HCT116 (cell line): Measurements from ENCODE around the gene ITPKB. TPM values are rescaled to one million over a fixed set of nuclear protein-coding genes. Genes with fewer than 3 reads are reported as not detected.

Experiments
- ATAC-seq: fragments of 200-7000 bp; cut with Tn5 transposase; 2 replicates; pipeline ENCODE4 v1.9.1; 2020; ENCODE audit warnings: mild to moderate bottlenecking, moderate library complexity
- BruUV-seq: library from RNA; stranded (reverse); fragments of 400-500 nt; replicated peaks from 2 replicates; lab custom pipeline; 2021; lab: Mats Ljungman, UMichigan
- CTCF ChIA-PET: fragments of 300-600 bp; sonication (Branson Sonifier 250); formaldehyde crosslinking; loops from one replicate; lab custom pipeline; 2021; ENCODE audit warnings: antibody characterized with exemption; lab: Charles Lee
- POLR2A ChIA-PET: fragments of 300-600, 350-600 bp; sonication (Branson Sonifier 250); formaldehyde crosslinking; loops from one replicate; lab custom pipeline; 2021; ENCODE audit warnings: antibody characterized with exemption; lab: Charles Lee
- RAD21 ChIA-PET, 2 experiments: fragments of 300-600 bp; sonication (Branson Sonifier 250); formaldehyde crosslinking; loops; one replicate each; lab custom pipeline; 2023; ENCODE audit warnings: low total read pairs in 2 of 2; ENCODE audit not compliant: uncharacterized antibody in 2 of 2, unreplicated experiment in 2 of 2, low non-redundant PET in 1 of 2; lab: Charles Lee
- DNase-seq: peaks from one replicate; pipeline ENCODE4 v3.0.0-alpha.2; 2010; ENCODE audit warnings: low read depth, low spot score
- H2AFZ ChIP-seq: fragments of 200-600 bp; shearing (Covaris generic), sonication (generic); 2 replicates; pipeline ENCODE4 v1.6.1; 2017; ENCODE audit warnings: low read depth, mixed run types, mixed read lengths, antibody characterized with exemption, low read length; ENCODE audit not compliant: poor library complexity, severe bottlenecking
- H3K27ac ChIP-seq: 2 replicates; pipeline ENCODE4 v1.5.1; 2012; ENCODE audit warnings: low read depth, low read length
- H3K27me3 ChIP-seq: fragments of 200-600 bp; sonication (generic); 2 replicates; pipeline ENCODE4 v1.6.1; 2016; ENCODE audit warnings: mixed run types, low read length, mixed read lengths; ENCODE audit not compliant: insufficient read depth
- H3K36me3 ChIP-seq, 2 experiments: fragments of 200-500 bp in 1 of 2; fragments of 200-600 bp in 1 of 2; sonication (Bioruptor generic) in 1 of 2; sonication (generic) in 1 of 2; 2 replicates each; pipeline versions ENCODE4 v1.5.1 to v1.6.1; 2014 to 2016; ENCODE audit warnings: low read length in 2 of 2, inconsistent platforms in 1 of 2, mixed read lengths in 1 of 2, mixed run types in 1 of 2; ENCODE audit not compliant: insufficient read depth in 2 of 2, control insufficient read depth in 1 of 2
- H3K4me1 ChIP-seq, 2 experiments: fragments of 200-600 bp in 1 of 2; sonication (generic) in 1 of 2; 2 replicates each; pipeline versions ENCODE4 v1.5.1 to v1.6.1; 2012 to 2017; ENCODE audit warnings: low read length in 2 of 2, inconsistent platforms in 1 of 2, mild to moderate bottlenecking in 1 of 2, mixed read lengths in 1 of 2, mixed run types in 1 of 2, moderate library complexity in 1 of 2; ENCODE audit not compliant: insufficient read depth in 2 of 2, control insufficient read depth in 1 of 2
- H3K4me2 ChIP-seq: fragments of 200-600 bp; sonication (generic); 2 replicates; pipeline ENCODE4 v1.6.1; 2017; ENCODE audit warnings: mixed run types, low read length, mixed read lengths
- H3K4me3 ChIP-seq, 2 experiments: fragments of 200-600 bp in 1 of 2; sonication (generic) in 1 of 2; replicated peaks in 1 of 2; 2 replicates each; pipeline ENCODE4 v1.5.1; 2011 to 2016; ENCODE audit warnings: low read length in 2 of 2, control low read depth in 1 of 2, low read depth in 1 of 2, mild to moderate bottlenecking in 1 of 2, mixed read lengths in 1 of 2, mixed run types in 1 of 2
- H3K79me2 ChIP-seq: fragments of 200-600 bp; sonication (generic); 2 replicates; pipeline ENCODE4 v1.6.1; 2017; ENCODE audit warnings: mild to moderate bottlenecking, mixed run types, low read length, moderate library complexity, mixed read lengths; ENCODE audit not compliant: insufficient read depth
- H3K9ac ChIP-seq: fragments of 200-600 bp; sonication (generic); 2 replicates; pipeline ENCODE4 v1.6.1; 2016; ENCODE audit warnings: low read length, mixed read lengths
- H3K9me2 ChIP-seq: fragments of 200-600 bp; sonication (generic), shearing (Covaris generic); 2 replicates; pipeline ENCODE4 v1.6.1; 2017; ENCODE audit warnings: mixed run types, mild to moderate bottlenecking, moderate library complexity; ENCODE audit not compliant: insufficient read depth
- H3K9me3 ChIP-seq, 2 experiments: fragments of 200-500 bp in 1 of 2; fragments of 200-600 bp in 1 of 2; sonication (Bioruptor generic) in 1 of 2; sonication (generic) in 1 of 2; 2 replicates each; pipeline ENCODE4 v1.6.1; 2014 to 2017; ENCODE audit warnings: low read length in 2 of 2, mixed read lengths in 2 of 2, inconsistent platforms in 1 of 2, low read depth in 1 of 2, mild to moderate bottlenecking in 1 of 2, mixed run types in 1 of 2, moderate library complexity in 1 of 2; ENCODE audit not compliant: control insufficient read depth in 1 of 2, insufficient read depth in 1 of 2
- H4K20me1 ChIP-seq: fragments of 200-600 bp; sonication (generic), shearing (Covaris generic); 2 replicates; pipeline ENCODE4 v1.6.1; 2017; ENCODE audit warnings: mixed run types, mild to moderate bottlenecking, moderate library complexity; ENCODE audit not compliant: insufficient read depth
- CBX3 ChIP-seq: IDR thresholded peaks from 2 replicates; pipeline ENCODE4 v1.6.1; 2012; ENCODE audit warnings: low read depth
- CEBPB ChIP-seq: IDR thresholded peaks from 2 replicates; pipeline ENCODE4 v1.6.1; 2012; ENCODE audit warnings: low read depth
- EGR1 ChIP-seq: IDR thresholded peaks from 2 replicates; pipeline ENCODE4 v1.6.1; 2012; ENCODE audit warnings: low read depth
- ELF1 ChIP-seq: IDR thresholded peaks from 2 replicates; pipeline ENCODE4 v1.6.1; 2012; ENCODE audit warnings: low read depth, borderline replicate concordance
- EZH2 ChIP-seq: fragments of 200-600 bp; sonication (generic); IDR thresholded peaks from 2 replicates; pipeline ENCODE4 v1.6.1; 2017; ENCODE audit warnings: antibody characterized with exemption, mixed run types
- EZH2phosphoT487 ChIP-seq: fragments of 200-600 bp; IDR thresholded peaks from 2 replicates; pipeline ENCODE4 v1.6.1; 2018; ENCODE audit warnings: antibody characterized with exemption, borderline replicate concordance
- FOSL1 ChIP-seq: IDR thresholded peaks from 2 replicates; pipeline ENCODE4 v1.6.1; 2012; ENCODE audit warnings: low read depth
- JUND ChIP-seq: IDR thresholded peaks from 2 replicates; pipeline ENCODE4 v1.6.1; 2012
- MAX ChIP-seq: IDR thresholded peaks from 2 replicates; pipeline ENCODE4 v1.6.1; 2012
- POLR2A ChIP-seq: IDR thresholded peaks from 2 replicates; pipeline ENCODE4 v1.7.0; 2011; ENCODE audit warnings: borderline replicate concordance; ENCODE audit not compliant: insufficient read depth, insufficient read length; ENCODE audit errors: extremely low read depth
- SIN3A ChIP-seq: IDR thresholded peaks from 2 replicates; pipeline ENCODE4 v1.6.1; 2012; ENCODE audit warnings: low read depth
- SRF ChIP-seq: IDR thresholded peaks from 2 replicates; pipeline ENCODE4 v1.6.1; 2012; ENCODE audit warnings: low read depth
- TCF7L2 ChIP-seq: IDR thresholded peaks from 2 replicates; pipeline ENCODE4 v1.7.0; 2011; ENCODE audit warnings: borderline replicate concordance, inconsistent platforms; ENCODE audit not compliant: insufficient read depth, insufficient read length; ENCODE audit errors: extremely low read depth
- ZFX ChIP-seq: fragments of 450-650 bp; IDR thresholded peaks from 2 replicates; pipeline ENCODE4 v1.6.1; 2017
- ZNF274 ChIP-seq: fragments of 200-500 bp; sonication (Bioruptor generic); IDR thresholded peaks from 2 replicates; pipeline ENCODE4 v1.6.1; 2014; ENCODE audit warnings: mild to moderate bottlenecking, low read depth, low read length, inconsistent platforms
- intact Hi-C: fragments of 100-400 bp; cut with micrococcal nuclease; formaldehyde crosslinking; loops from 2 replicates; pipeline ENCODE4 v1.10.0; 2022
- total RNA-seq: library from RNA; stranded (reverse); gene quantifications from one replicate; pipeline ENCODE4 v1.2.1, GENCODE V29; 2021; ENCODE audit not compliant: unreplicated experiment
- TF ChIP-seq, protein P1 (sequence below): IDR thresholded peaks from 2 replicates; pipeline ENCODE4 v1.6.1; 2011; ENCODE audit warnings: mild to moderate bottlenecking, low read length, moderate library complexity; ENCODE audit not compliant: insufficient replicate concordance; ENCODE audit errors: extremely low read depth
- TF ChIP-seq, protein P2 (sequence below): IDR thresholded peaks from 2 replicates; pipeline ENCODE4 v1.6.1; 2012; ENCODE audit warnings: low read depth
- TF ChIP-seq, protein P3 (sequence below): IDR thresholded peaks from 2 replicates; pipeline ENCODE4 v1.6.1; 2012
- TF ChIP-seq, protein P4 (sequence below), 3 experiments: fragments of 200-600 bp in 1 of 3; sonication (generic) in 1 of 3; IDR thresholded peaks in 2 of 3; conservative IDR thresholded peaks in 1 of 3; 2 replicates each; pipeline ENCODE4 v1.5.1; 2012 to 2017; ENCODE audit warnings: low read depth in 2 of 3, low read length in 2 of 3, antibody characterized with exemption in 1 of 3, borderline replicate concordance in 1 of 3, control low read depth in 1 of 3, mild to moderate bottlenecking in 1 of 3, mixed read lengths in 1 of 3, mixed run types in 1 of 3, moderate library complexity in 1 of 3; ENCODE audit not compliant: insufficient read depth in 1 of 3

The ITPKB gene
- total RNA-seq, 1 experiment from 2014 or later: 4.4 TPM

- Histone ChIP-seq H3K27ac (no peak overlapping the region), H3K79me2 (no peaks in the 10 kb centered on the region), H3K9me3 (no peaks in the 10 kb centered on the region), H3K9me2 (no peaks in the 10 kb centered on the region), H3K4me1 (peaks cover 21 to 25% of the 10 kb centered on the region in 2 experiments), H3K4me3 (no peak overlapping the region), H3K27me3 (no peaks in the 10 kb centered on the region), H3K4me2 (no peak overlapping the region), H3K9ac (no peak overlapping the region), H2AFZ (no peak overlapping the region), H3K36me3 (no peaks in the 10 kb centered on the region), H4K20me1 (no peaks in the 10 kb centered on the region)
- no TSS peak for BruUV-seq
- TF ChIP-seq CEBPB (no peak), EGR1 (no peak), POLR2A (no peak), SRF (no peak), TCF7L2 (no peak), ZFX (no peak), EZH2phosphoT487 (no peak), ELF1 (no peak), ZNF274 (no peak), EZH2 (no peak), FOSL1 (no peak), CBX3 (no peak), SIN3A (no peak), JUND (no peak), MAX (no peak)
- TF ChIP-seq, protein P1, sequence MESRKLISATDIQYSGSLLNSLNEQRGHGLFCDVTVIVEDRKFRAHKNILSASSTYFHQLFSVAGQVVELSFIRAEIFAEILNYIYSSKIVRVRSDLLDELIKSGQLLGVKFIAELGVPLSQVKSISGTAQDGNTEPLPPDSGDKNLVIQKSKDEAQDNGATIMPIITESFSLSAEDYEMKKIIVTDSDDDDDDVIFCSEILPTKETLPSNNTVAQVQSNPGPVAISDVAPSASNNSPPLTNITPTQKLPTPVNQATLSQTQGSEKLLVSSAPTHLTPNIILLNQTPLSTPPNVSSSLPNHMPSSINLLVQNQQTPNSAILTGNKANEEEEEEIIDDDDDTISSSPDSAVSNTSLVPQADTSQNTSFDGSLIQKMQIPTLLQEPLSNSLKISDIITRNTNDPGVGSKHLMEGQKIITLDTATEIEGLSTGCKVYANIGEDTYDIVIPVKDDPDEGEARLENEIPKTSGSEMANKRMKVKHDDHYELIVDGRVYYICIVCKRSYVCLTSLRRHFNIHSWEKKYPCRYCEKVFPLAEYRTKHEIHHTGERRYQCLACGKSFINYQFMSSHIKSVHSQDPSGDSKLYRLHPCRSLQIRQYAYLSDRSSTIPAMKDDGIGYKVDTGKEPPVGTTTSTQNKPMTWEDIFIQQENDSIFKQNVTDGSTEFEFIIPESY: no peak
- TF ChIP-seq, protein P2, sequence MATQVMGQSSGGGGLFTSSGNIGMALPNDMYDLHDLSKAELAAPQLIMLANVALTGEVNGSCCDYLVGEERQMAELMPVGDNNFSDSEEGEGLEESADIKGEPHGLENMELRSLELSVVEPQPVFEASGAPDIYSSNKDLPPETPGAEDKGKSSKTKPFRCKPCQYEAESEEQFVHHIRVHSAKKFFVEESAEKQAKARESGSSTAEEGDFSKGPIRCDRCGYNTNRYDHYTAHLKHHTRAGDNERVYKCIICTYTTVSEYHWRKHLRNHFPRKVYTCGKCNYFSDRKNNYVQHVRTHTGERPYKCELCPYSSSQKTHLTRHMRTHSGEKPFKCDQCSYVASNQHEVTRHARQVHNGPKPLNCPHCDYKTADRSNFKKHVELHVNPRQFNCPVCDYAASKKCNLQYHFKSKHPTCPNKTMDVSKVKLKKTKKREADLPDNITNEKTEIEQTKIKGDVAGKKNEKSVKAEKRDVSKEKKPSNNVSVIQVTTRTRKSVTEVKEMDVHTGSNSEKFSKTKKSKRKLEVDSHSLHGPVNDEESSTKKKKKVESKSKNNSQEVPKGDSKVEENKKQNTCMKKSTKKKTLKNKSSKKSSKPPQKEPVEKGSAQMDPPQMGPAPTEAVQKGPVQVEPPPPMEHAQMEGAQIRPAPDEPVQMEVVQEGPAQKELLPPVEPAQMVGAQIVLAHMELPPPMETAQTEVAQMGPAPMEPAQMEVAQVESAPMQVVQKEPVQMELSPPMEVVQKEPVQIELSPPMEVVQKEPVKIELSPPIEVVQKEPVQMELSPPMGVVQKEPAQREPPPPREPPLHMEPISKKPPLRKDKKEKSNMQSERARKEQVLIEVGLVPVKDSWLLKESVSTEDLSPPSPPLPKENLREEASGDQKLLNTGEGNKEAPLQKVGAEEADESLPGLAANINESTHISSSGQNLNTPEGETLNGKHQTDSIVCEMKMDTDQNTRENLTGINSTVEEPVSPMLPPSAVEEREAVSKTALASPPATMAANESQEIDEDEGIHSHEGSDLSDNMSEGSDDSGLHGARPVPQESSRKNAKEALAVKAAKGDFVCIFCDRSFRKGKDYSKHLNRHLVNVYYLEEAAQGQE: no peak
- TF ChIP-seq, protein P3, sequence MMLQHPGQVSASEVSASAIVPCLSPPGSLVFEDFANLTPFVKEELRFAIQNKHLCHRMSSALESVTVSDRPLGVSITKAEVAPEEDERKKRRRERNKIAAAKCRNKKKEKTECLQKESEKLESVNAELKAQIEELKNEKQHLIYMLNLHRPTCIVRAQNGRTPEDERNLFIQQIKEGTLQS: no peak
- TF ChIP-seq, protein P4, sequence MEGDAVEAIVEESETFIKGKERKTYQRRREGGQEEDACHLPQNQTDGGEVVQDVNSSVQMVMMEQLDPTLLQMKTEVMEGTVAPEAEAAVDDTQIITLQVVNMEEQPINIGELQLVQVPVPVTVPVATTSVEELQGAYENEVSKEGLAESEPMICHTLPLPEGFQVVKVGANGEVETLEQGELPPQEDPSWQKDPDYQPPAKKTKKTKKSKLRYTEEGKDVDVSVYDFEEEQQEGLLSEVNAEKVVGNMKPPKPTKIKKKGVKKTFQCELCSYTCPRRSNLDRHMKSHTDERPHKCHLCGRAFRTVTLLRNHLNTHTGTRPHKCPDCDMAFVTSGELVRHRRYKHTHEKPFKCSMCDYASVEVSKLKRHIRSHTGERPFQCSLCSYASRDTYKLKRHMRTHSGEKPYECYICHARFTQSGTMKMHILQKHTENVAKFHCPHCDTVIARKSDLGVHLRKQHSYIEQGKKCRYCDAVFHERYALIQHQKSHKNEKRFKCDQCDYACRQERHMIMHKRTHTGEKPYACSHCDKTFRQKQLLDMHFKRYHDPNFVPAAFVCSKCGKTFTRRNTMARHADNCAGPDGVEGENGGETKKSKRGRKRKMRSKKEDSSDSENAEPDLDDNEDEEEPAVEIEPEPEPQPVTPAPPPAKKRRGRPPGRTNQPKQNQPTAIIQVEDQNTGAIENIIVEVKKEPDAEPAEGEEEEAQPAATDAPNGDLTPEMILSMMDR (IDR thresholded peaks at IDR 0.05 in 2 of 3, conservative IDR thresholded peaks at IDR 0.05 in 1 of 3; ENCODE audit: borderline replicate concordance in 1 of 3, insufficient read depth in 1 of 3, low read depth in 2 of 3, low read length in 2 of 3): no peak
- ChIA-PET POLR2A (no interaction called here), CTCF (no interaction called here), RAD21 (no interaction called here)
- intact Hi-C loops: no loop called here
- ATAC-seq (no peak), DNase-seq (no peak)
Observed at GRCh38 chr1:226722240-226722900, 16.7 kb downstream of the ITPKB start.
